GM12874 (cell line): Measurements from ENCODE around the gene N4BP2L1.

ENCODE experiments used
- CTCF ChIP-seq: IDR thresholded peaks from 2 replicates; pipeline ENCODE4 v1.5.1; 2011; ENCODE audit warnings: low read depth, mild to moderate bottlenecking, control low read depth, low read length, moderate library complexity; ENCODE audit not compliant: insufficient read depth

The N4BP2L1 gene

GRCh38 chr13:32427852-32428580 lies at the start of gene N4BP2L1:
N4BP2L1 (minus strand) TSS chr13:32428130; CDS start chr13:32428082, 48 bp downstream.
- TF ChIP-seq CTCF = no peak

- TF ChIP-seq CTCF = no peak
These were observed 49.0 kb upstream of the N4BP2L1 start for GRCh38 chr13:32476892-32477291.

- no peak for TF ChIP-seq CTCF
These were observed 48.2 kb upstream of the N4BP2L1 start for GRCh38 chr13:32476021-32476731.

DNA sequence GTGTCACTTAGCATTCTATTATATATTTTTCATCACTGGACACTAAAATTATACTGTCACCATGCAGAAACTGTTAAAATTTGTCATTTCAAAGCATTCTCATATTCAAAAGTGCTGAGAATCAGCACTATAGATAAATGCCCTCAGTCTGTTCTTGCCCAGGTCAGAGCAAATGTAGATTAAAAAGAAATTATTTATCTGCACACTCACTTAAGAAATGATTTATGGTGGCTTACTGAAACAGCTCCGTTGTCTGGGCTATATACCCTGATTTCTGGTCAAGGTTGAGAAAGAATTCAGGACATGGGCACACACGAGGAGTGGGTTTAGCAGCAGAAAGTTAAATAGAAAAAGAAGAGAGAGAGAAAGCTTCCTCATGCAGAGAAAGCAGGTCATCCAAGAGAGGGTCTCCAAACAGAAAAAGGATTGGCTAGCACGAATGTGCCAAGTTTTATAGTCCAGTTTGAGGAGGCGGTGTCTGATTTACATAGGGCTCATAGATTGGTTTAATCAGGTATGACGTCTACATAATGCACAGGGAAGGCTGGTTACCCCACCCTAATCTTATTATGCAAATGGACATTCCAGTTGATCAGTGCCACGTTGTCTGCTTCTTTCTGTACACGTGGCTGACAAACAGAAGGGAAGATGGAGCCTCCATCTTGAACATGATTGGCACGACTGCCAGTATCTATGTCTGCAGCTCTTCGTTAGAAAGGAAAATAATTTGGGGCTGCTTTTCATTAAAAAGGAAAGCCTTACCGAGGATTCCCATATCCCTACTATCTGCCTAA lies 47.3 kb upstream of the N4BP2L1 start:
- TF ChIP-seq CTCF = no peak

DNA sequence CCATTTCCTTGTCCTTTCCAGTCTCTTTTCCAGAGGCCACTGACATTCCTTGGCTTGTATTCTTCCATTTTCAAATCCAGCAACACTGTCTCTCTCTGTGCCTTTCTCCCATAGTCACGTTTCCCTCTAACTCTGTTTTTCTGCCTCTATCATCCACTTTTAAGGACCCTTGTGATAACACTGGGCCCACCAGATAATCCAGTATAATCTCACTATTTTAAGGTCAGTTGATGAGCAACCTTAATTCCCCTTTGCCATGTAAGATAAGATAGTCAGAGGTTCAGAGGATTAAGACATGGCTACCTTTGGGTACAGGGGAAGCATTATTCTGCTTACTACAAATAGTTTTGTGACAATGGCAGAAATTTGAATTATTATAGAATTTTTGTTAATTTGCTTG lies 45.7 kb upstream of the N4BP2L1 start:
- TF ChIP-seq CTCF = no peak

- TF ChIP-seq CTCF = no peak
These were observed 44.3 kb upstream of the N4BP2L1 start for GRCh38 chr13:32472194-32472621.
